Ramos (cell line): ENCODE results near the gene POU4F3.

Source experiments
- in situ Hi-C: fragments of 300-500 bp; cut with MboI; formaldehyde crosslinking; loops from one replicate; pipeline ENCODE4 v1.14.3; 2022; ENCODE audit warnings: low sequenced_read_pairs; ENCODE audit not compliant: unreplicated experiment

Gene POU4F3

GRCh38 chr5:146390469-146390868 is 51.8 kb downstream of the POU4F3 start:
- in situ Hi-C loops = no loop called here
